ENCODE results near the gene BUB3. TPM values are rescaled to one million over a fixed set of nuclear protein-coding genes. Genes with fewer than 3 reads are reported as not detected.

BUB3 gene
- total RNA-seq, 2 donors from 2014 or later: 35.4 to 36.9 TPM

DNA sequence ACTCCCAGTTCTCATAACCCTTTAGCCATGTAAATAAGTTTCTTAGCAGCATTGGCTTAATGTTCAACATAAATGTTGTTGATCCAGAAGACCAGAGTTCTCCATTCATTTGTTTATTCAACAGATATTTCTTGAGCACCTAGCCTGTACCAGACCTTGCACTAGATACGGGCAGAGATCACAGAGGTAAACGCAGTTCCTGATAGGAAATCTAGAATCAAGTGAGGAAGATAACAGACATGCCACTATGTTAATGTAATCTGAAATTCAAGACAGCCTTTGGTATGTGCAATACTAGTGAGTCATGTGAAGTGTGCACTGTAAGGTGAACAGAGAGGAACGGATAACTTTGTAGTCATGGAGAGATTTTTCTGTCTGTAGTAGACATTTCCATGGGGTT, 3.0 kb downstream of the BUB3 start:
- no peak overlapping the region for H3K4me3 ChIP-seq
- TF ChIP-seq, protein P1, sequence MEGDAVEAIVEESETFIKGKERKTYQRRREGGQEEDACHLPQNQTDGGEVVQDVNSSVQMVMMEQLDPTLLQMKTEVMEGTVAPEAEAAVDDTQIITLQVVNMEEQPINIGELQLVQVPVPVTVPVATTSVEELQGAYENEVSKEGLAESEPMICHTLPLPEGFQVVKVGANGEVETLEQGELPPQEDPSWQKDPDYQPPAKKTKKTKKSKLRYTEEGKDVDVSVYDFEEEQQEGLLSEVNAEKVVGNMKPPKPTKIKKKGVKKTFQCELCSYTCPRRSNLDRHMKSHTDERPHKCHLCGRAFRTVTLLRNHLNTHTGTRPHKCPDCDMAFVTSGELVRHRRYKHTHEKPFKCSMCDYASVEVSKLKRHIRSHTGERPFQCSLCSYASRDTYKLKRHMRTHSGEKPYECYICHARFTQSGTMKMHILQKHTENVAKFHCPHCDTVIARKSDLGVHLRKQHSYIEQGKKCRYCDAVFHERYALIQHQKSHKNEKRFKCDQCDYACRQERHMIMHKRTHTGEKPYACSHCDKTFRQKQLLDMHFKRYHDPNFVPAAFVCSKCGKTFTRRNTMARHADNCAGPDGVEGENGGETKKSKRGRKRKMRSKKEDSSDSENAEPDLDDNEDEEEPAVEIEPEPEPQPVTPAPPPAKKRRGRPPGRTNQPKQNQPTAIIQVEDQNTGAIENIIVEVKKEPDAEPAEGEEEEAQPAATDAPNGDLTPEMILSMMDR (IDR thresholded peaks at IDR 0.05): no peak
- peaks cover 4 to 6% of the 10 kb centered on the region in 2 donors for H3K27me3 ChIP-seq
- no peak overlapping the region for H3K27ac ChIP-seq
- peaks cover 42% of the 10 kb centered on the region for H3K36me3 ChIP-seq
- peaks cover 0 to 28% of the 10 kb centered on the region in 2 donors for H3K4me1 ChIP-seq
- no peak for DNase-seq (ENCODE audit: low spot score)
- H3K9me3 ChIP-seq: no peaks in the 10 kb centered on the region

DNA sequence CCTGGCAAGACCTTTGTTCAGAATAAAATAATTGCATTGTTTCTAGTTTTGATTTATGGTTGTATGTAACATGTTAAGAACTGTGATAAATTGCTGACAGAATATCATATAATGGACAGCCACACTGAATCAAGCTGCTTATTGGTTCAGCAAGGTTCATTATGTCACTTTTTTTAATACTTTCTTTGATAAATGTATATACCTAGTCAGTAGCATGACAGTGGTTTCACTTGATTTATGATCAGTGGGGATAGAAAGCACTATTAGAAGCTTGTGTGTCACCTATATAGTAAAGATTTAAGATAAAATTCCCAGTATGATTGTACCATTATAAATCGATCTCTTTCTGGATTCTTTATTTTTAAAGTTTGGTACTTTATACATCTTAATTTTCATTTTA, 4.5 kb downstream of the BUB3 start:
- peaks cover 0 to 28% of the 10 kb centered on the region in 2 donors for H3K4me1 ChIP-seq
- no peak overlapping the region for H3K27ac ChIP-seq
- H3K36me3 ChIP-seq: peaks cover 56% of the 10 kb centered on the region
- no peak for DNase-seq (ENCODE audit: low spot score)
- H3K9me3 ChIP-seq: no peaks in the 10 kb centered on the region
- TF ChIP-seq, protein P1 (IDR thresholded peaks at IDR 0.05): no peak
- no peaks in the 10 kb centered on the region for H3K27me3 ChIP-seq
- no peak overlapping the region for H3K4me3 ChIP-seq

DNA sequence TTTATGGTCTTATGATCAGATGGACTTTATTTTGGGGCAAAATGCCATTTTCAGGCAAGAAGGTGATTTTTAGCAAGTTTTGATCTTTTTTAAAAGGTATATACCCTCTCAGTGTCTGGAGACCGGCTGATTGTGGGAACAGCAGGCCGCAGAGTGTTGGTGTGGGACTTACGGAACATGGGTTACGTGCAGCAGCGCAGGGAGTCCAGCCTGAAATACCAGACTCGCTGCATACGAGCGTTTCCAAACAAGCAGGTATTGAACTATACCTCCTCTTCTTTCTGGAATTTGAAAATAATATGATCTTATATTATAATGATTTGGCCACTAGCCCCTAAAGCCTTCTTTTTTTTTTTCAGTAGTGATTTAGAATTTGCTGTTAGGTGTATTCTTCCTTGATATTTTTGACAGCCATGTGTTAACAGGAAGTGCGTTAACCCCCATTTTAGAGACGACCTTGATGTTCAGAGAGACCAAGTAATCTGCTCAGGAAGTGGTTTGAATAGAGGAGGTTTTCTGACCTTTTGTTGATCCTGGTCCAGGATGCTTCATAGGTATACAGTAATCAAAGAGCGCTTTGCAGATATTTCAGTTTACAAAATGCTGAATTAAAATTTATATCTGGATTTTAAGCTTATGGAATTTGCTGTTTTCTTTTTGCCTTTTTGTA, 6.2 kb downstream of the BUB3 start:
- Histone ChIP-seq H3K36me3 (peaks cover 65% of the 10 kb centered on the region), H3K9me3 (no peaks in the 10 kb centered on the region), H3K4me1 (peaks cover 0 to 21% of the 10 kb centered on the region in 2 donors), H3K27ac (no peak overlapping the region), H3K27me3 (no peaks in the 10 kb centered on the region), H3K4me3 (no peak overlapping the region)
- DNase-seq (ENCODE audit: low spot score): no peak
- TF ChIP-seq, protein P1 (IDR thresholded peaks at IDR 0.05): no peak

DNA sequence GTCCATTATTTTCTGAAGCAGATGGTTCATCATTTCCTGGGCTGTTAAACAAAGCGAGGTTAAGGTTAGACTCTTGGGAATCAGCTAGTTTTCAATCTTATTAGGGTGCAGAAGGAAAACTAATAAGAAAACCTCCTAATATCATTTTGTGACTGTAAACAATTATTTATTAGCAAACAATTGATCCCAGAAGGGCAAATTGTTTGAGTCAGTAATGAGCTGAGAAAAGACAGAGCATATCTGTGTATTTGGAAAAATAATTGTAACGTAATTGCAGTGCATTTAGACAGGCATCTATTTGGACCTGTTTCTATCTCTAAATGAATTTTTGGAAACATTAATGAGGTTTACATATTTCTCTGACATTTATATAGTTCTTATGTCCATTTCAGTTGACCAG, 10.1 kb downstream of the BUB3 start:
- H3K27ac ChIP-seq: no peak overlapping the region
- TF ChIP-seq, protein P1 (IDR thresholded peaks at IDR 0.05): no peak

DNA sequence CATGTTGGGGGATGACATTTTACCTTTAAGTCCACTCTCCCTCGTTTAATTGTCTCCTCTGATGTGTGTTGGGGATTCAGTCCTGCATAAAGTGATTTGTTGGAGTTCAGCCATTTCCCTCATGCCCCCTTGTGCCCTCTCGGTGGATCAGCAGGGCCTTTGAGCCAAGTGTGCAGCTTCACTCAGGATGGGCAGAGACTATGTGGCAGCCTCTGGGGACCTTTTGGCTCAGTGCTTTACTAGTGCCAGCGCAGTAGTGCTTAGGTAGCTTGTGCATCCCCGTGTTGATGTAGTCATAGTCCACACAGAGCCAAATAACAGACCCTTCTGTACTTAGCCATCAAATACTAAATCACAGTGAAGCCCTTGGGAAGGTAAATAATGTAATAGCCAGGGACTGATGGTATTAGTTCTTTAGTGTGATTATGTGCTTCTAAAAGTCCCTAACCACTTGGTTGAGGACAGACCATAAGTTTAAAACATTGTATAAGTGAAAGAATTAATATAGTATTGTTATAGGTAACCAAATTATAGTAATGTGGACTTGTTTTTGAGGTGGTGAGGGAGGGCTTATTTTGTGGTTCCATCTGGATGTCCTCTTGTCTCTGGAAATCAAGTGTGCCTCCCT, 11.4 kb downstream of the BUB3 start:
- TF ChIP-seq, protein P1 (IDR thresholded peaks at IDR 0.05): no peak
- no peak for DNase-seq (ENCODE audit: low spot score)
- H3K27ac ChIP-seq: no peak overlapping the region
- H3K27me3 ChIP-seq: no peaks in the 10 kb centered on the region
- peaks cover 52% of the 10 kb centered on the region for H3K36me3 ChIP-seq
- H3K4me1 ChIP-seq: no peaks in the 10 kb centered on the region
- no peaks in the 10 kb centered on the region for H3K9me3 ChIP-seq
- H3K4me3 ChIP-seq: no peak overlapping the region

More for the DNA sequence above, 10.1 kb downstream of the BUB3 start:
- Histone ChIP-seq H3K4me1 (no peaks in the 10 kb centered on the region), H3K27me3 (no peaks in the 10 kb centered on the region), H3K36me3 (peaks cover 51% of the 10 kb centered on the region), H3K9me3 (no peaks in the 10 kb centered on the region), H3K4me3 (no peak overlapping the region)
- DNase-seq (ENCODE audit: low spot score): no peak
